NK-92 (cell line): ENCODE data around the gene NXN.
"Not testable (repeated sequence)": the region's sequence is repeated elsewhere in the genome, so short reads cannot be mapped to it uniquely, and the experiment has no call there.

Experiments
- DNase-seq: peaks from one replicate; lab custom pipeline; 2025; ENCODE audit not compliant: unreplicated experiment; lab: John Stamatoyannopoulos, UW

Gene NXN

GRCh38 chr17:980406-981291, 1.1 kb upstream of the NXN start:
- no peak for DNase-seq

DNA sequence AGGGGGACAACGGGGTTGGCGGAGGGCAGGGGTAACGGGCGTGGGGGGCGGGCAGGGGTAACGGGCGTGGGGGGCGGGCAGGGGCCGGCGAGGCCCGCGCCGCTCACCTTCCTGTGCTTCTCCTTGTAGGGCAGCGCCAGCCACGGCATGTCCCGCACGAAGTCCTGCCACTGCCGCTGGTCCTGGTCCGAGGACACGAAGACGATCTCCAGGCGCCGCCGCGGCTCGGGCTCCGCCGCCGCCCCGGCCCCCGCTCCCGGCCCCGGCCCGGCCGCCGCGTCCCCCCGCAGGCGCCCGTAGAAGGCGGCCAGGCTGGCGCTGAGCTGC, 401 bp downstream of the NXN start:
- no peak for DNase-seq

- DNase-seq, result no peak
Observed at GRCh38 chr17:978103-979093, 1.2 kb downstream of the NXN start.

GRCh38 chr17:977166-977565, 2.4 kb downstream of the NXN start:
- DNase-seq, result no peak

- DNase-seq, result no peak
Observed at GRCh38 chr17:976312-976711, 3.3 kb downstream of the NXN start.

GRCh38 chr17:975371-975915, 4.1 kb downstream of the NXN start:
- DNase-seq, result no peak

DNA sequence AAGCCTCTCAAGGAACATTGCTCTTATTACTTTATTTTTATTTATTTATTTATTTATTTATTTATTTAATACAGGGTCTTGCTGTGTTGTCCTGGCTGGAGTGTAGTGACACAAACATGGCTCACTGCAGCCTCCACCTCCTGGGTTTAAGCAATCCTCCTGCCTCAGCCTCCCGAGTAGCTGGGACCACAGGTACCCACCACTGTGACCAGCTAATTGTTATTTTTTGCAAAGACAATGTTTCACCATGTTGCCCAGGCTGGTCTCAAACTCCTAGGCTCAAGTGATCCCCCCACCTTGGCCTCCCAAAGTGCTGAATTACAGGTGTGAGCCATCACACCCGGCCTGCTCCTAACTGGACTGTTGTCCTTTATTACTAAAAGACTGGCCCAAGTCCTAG, 4.8 kb downstream of the NXN start:
- DNase-seq, result not testable (repeated sequence)

DNA sequence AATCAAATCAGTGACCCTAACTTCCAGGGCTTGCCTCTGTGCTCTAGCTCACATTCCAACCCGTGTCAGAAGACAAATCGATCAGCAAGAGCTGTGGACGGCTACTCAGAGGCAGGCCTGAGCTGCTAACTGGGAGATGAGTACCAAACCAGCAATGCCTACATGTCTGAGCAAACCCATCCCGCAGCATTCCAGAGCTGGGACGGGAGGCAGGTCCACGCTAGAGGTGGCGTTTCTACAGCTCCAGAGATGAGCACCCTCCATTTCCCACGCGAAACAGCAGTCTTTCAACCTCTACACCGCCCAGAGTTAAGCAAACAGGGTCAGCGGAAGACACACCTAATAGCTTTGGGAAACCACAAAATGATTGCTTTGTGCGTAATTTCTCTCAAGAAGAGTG, 6.5 kb downstream of the NXN start:
- no peak for DNase-seq

GRCh38 chr17:971861-972260, 7.7 kb downstream of the NXN start:
- DNase-seq, result not testable (repeated sequence)

DNA sequence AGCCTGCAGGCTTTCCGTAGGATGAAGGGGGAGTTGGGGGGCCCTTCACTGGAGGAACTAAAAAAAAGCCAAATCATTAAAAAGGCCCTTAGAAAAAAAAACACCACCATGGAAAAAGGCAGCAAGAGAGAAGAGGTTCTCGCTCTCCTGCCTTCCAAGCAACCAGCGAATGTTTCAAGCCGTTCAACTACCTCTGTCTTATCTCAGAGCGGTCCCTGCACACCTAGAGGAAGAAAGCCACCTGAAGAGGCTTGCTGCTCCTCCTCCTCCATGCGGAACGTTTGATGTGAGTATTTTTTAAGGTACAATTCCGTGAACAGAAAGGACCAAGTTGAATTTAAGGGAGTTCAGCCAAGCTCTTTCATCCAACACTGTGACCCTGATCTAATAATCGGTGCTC, 9.2 kb downstream of the NXN start:
- no peak for DNase-seq

DNA sequence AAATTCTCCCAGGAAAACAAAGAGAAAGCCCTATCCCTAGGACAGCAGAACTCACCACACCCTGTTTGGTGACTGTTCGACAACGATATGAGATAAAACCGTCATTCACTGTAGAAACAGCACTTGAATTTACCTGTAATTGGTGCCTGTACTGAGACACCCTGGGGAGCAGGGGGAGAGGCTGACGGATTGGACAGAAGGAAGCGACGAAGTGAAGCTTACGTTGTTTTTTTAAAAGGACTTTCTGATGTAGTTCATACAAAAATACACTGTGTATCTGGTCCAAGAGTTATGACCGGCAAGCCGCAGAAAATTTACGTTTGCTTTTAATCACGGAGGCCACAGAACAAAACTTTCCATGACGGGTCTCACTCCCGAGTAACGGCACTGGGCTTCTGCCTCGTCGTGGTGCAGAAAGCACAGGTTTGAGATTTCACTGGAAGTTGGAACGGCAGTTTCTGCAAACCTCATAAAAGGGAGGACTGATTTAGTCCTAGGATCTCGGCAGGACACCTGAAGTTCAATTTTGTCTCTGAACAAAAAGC, 9.7 kb downstream of the NXN start:
- no peak for DNase-seq

DNA sequence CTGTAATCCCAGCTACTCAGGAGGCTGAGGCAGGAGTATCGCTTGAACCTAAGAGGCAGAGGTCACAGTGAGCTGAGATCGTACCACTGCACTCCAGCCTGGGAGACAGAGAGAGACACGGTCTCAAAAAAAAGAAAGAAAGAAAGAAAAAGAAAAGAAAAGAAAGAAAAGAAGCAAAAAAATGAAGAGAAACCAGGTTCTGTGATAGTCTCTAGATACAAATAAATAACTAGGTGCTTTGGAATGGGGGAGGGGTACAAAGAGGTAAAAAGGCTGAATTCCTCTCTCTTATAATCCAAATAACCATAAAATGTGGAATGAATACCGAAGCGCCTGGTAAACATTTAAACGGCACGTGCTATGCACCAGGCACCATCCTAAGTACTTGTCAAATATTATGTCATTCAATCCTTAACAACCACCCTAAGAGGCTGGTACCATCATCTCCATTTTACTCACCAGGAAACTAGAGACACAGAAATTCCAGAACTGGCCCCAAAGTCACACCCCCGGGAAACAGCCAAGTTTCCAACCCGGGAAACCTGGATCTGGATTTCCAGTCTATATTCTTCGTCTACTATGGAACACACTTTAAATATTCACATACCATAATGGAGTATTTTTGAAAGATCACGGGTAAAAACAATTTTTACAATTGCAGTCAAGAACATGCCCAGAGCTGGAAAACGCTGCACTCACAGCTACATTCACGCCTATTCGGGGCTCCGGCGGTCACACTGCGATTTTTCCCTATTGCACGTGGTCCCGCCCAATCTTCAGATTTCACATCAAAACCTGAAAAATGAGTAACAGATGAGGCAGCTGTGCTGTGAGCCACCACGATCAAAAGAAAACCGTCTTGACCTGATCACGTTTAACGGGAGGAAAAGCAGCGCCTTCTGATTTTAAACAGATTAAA, 10.5 kb downstream of the NXN start:
- no peak for DNase-seq

DNA sequence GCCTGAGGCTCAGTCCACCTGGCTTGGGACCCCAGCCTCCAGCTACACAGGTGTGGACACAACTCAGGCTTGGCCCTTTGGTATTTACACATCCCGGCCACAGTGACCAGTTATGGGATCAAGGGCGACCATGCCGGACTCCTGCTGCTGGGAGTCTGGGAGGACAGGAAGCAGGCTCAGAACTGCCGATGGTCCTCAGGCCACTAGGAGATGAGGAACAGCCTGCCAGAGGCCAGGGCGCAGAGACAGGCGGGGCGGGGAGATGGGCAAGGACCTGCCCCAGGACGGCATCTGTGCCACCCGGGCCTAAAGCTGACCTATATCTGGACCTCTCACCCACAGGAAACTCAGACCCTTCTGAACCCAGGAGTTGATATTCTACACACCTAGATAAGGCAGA, 12.5 kb downstream of the NXN start:
- DNase-seq, result no peak

- no peak for DNase-seq
Observed at GRCh38 chr17:965311-965989, 14.1 kb downstream of the NXN start.

DNA sequence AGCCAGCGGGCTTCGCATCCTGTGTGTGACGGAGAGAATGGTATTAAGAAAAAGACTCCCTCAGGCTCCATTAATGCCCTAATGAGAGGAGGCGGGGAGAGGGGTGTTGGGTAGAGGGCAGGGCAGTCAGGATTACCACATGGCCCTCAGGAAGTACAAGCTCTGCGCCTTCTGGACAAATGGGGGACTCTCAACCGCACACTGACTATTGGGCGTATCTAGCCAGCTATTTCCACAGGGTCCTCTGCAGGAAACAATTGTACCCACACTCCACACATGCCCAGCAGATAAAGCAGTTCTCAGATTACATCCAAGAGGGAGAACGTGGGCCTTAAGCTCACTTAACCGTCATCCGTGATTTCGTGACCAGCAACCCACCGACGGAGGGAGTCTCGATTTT, 14.7 kb downstream of the NXN start:
- DNase-seq, result no peak

DNA sequence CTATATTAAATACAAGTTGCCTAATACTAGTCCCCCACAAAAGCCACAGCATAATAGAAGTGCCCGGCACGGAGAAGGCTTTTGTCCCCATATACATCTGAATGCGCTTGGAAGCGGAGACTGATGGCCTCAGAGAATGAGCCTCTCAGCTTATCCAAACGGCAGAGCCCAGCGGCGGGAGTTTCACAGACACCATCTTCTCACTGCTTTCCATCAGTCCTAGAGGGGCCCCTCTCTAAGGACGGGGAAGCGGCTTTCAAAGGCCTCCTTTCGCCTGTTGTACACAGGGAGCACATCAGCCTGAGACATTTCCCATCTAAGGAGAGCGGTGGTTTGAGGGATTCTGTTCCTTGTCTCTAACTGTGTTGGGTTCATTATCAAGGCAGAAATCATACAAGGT, 16.9 kb downstream of the NXN start:
- no peak for DNase-seq

- no peak for DNase-seq
Observed at GRCh38 chr17:962166-962565, 17.4 kb downstream of the NXN start.

DNA sequence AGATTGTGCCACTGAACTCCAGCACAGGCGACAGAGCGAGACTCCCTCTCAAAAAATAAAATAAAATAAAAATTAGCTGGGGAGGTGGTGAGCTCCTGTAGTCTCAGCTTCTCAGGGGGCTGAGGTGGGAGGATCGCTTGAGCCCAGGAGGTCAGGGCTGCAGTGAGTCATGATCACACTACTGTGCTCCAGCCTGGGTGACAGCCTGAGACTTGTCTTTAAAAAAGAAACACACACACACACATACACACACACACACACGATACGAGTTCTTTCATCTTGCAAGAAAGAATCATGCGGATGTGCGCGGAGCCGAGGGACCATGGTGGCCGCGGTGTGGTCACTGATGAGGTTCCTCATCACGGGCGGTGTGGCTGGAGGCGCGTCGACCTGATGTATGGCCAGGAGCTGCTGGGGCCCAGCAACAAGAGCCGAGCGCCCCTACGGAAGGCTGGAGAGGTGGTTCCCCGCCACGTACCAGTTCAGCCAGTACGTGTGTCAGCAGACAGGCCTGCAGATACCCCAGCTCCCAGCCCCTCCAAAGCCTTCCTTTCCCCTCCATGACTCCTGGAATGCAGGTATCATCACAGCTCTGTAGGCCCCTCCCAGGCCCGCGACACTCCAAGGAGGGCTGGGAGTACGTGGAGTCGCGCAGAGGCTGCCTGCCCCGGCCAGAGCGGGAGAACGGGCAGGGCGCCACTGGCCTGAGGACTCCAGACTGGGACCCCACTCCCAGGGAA, 20.7 kb downstream of the NXN start:
- DNase-seq, result no peak

DNA sequence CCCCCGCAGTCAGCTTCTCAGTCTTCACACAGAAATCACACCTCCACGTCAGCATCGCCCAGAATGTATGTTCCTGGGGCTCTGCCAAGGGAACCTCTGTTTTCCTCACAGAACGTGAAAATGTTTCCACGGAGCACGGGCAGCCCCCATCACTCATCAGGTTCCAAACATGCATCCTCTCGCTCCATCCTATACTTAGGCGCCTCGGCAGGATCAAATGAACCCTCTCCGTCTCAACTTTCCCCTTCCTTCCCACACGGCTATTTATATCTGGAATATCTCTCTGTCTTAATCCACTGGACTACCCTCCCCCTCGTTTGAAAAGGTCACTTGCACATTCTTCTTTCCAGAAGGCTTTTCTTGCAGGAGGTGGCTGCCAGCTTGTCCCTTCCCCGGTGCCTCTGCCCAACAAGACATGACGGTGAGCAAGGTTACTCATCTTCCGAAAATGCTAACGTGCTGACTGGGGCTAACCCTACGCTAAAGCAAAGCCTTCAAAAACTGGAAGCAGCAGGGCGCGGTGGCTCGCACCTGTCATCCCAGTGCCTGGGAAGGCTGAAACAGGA, 21.6 kb downstream of the NXN start:
- no peak for DNase-seq
